GM18508 (cell line): ENCODE data around the gene KLK11.

Experiments used
- ATAC-seq: cut with Tn5 transposase; IDR thresholded peaks from one replicate; pipeline ENCODE4 v1.9.1; 2021; ENCODE audit warnings: moderate number of reproducible peaks; ENCODE audit not compliant: insufficient read depth, unreplicated experiment

Gene KLK11

GRCh38 chr19:50975766-50976165, 50.6 kb downstream of the KLK11 start:
- no peak for ATAC-seq

GRCh38 chr19:50974702-50975556, 51.5 kb downstream of the KLK11 start:
- ATAC-seq, result no peak

GRCh38 chr19:50972795-50973376, 53.5 kb downstream of the KLK11 start:
- ATAC-seq, result no peak
